Measurements from ENCODE around the gene UGT2A1. TPM values are rescaled to one million over a fixed set of nuclear protein-coding genes. Genes with fewer than 3 reads are reported as not detected.

UGT2A1 gene
- total and polyA plus RNA-seq, 4 donors, result 0.05 to 6.6 (median 0.25) TPM

GRCh38 chr4:69656653-69657158 lies 3.7 kb upstream of the UGT2A1 start:
- Histone ChIP-seq H3K36me3 (ENCODE audit: control insufficient read depth in 4 of 4, insufficient read depth in 3 of 4, low read depth in 1 of 4, low read length in 3 of 4) (no peaks in the 10 kb centered on the region), H3K9me3 (ENCODE audit: control insufficient read depth in 4 of 4, low read length in 3 of 4) (peaks cover 0 to 2% (median 0%) of the 10 kb centered on the region in 4 donors), H3K4me3 (ENCODE audit: low read depth in 1 of 3, low read length in 3 of 3) (no peak overlapping the region), H3K4me1 (ENCODE audit: control insufficient read depth in 4 of 4, insufficient read depth in 4 of 4, low read length in 3 of 4) (no peaks in the 10 kb centered on the region), H3K27me3 (ENCODE audit: control insufficient read depth in 4 of 4, insufficient read depth in 4 of 4, low read length in 3 of 4) (no peaks in the 10 kb centered on the region), H3K9ac (ENCODE audit: low read depth in 1 of 2, low read length in 2 of 2) (no peak overlapping the region), H3K27ac (ENCODE audit: low read depth in 1 of 2, low read length in 2 of 2) (no peak overlapping the region)
- DNase-seq (ENCODE audit: low spot score), result no peak
- WGBS, result 77% methylated on average over 6 of the region's 6 CpGs
- TF ChIP-seq, protein P1, sequence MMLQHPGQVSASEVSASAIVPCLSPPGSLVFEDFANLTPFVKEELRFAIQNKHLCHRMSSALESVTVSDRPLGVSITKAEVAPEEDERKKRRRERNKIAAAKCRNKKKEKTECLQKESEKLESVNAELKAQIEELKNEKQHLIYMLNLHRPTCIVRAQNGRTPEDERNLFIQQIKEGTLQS (IDR thresholded peaks at IDR 0.05), result no peak
- TF ChIP-seq JUND (IDR thresholded peaks at IDR 0.05) (no peak), NR2F2 (IDR thresholded peaks at IDR 0.05) (no peak), CTCF (IDR thresholded peaks at IDR 0.05; ENCODE audit: low read depth, low read length, missing input control) (no peak), REST (IDR thresholded peaks at IDR 0.05) (no peak), HNF4G (IDR thresholded peaks at IDR 0.05) (no peak), FOXA2 (IDR thresholded peaks at IDR 0.05) (no peak), EGR1 (IDR thresholded peaks at IDR 0.05; ENCODE audit: low read depth in 2 of 2) (no peak), RAD21 (IDR thresholded peaks at IDR 0.05) (no peak)
- TF ChIP-seq, protein P2, sequence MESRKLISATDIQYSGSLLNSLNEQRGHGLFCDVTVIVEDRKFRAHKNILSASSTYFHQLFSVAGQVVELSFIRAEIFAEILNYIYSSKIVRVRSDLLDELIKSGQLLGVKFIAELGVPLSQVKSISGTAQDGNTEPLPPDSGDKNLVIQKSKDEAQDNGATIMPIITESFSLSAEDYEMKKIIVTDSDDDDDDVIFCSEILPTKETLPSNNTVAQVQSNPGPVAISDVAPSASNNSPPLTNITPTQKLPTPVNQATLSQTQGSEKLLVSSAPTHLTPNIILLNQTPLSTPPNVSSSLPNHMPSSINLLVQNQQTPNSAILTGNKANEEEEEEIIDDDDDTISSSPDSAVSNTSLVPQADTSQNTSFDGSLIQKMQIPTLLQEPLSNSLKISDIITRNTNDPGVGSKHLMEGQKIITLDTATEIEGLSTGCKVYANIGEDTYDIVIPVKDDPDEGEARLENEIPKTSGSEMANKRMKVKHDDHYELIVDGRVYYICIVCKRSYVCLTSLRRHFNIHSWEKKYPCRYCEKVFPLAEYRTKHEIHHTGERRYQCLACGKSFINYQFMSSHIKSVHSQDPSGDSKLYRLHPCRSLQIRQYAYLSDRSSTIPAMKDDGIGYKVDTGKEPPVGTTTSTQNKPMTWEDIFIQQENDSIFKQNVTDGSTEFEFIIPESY (IDR thresholded peaks at IDR 0.05), result no peak

- no peak overlapping the region for H3K27ac ChIP-seq (ENCODE audit: low read depth in 1 of 2, low read length in 2 of 2)
- H3K4me3 ChIP-seq (ENCODE audit: low read depth in 1 of 3, low read length in 3 of 3), result no peak overlapping the region
- H3K4me1 ChIP-seq (ENCODE audit: control insufficient read depth in 4 of 4, insufficient read depth in 4 of 4, low read length in 3 of 4), result no peaks in the 10 kb centered on the region
- WGBS, result 71% methylated on average over 3 of the region's 3 CpGs
- DNase-seq (ENCODE audit: low spot score), result no peak
- no peaks in the 10 kb centered on the region for H3K9me3 ChIP-seq (ENCODE audit: control insufficient read depth in 4 of 4, low read length in 3 of 4)
- TF ChIP-seq JUND (IDR thresholded peaks at IDR 0.05), result no peak
- TF ChIP-seq FOXA1 (IDR thresholded peaks at IDR 0.05), result no peak
- no peaks in the 10 kb centered on the region for H3K36me3 ChIP-seq (ENCODE audit: control insufficient read depth in 4 of 4, insufficient read depth in 3 of 4, low read depth in 1 of 4, low read length in 3 of 4)
- no peaks in the 10 kb centered on the region for H3K27me3 ChIP-seq (ENCODE audit: control insufficient read depth in 4 of 4, insufficient read depth in 4 of 4, low read length in 3 of 4)
- H3K9ac ChIP-seq (ENCODE audit: low read depth in 1 of 2, low read length in 2 of 2), result no peak overlapping the region
Observed at GRCh38 chr4:69650872-69651271, 2.2 kb downstream of the UGT2A1 start.
